Kidney (tissue), 14 donors: Measurements from ENCODE around the gene CERS2. TPM values are rescaled to one million over a fixed set of nuclear protein-coding genes. Genes with fewer than 3 reads are reported as not detected.

ENCODE experiments used
- DNase-seq, 5 donors: peaks; one replicate each; pipeline ENCODE4 v3.0.0-alpha.2; 2013 to 2020
- FAIRE-seq: peaks from 2 replicates; lab custom pipeline; 2012; peaks lifted over from hg19 to GRCh38; lab: Jason Lieb, UNC
- H3K27ac ChIP-seq, 2 donors: one replicate each; pipeline ENCODE4 v1.7.0; 2013; ENCODE audit warnings: low read depth in 2 of 2, low read length in 2 of 2, inconsistent platforms in 1 of 2
- H3K27me3 ChIP-seq: one replicate; pipeline ENCODE4 v1.7.1; 2013; ENCODE audit warnings: low read length, inconsistent platforms; ENCODE audit not compliant: control insufficient read depth, insufficient read depth
- H3K36me3 ChIP-seq, 3 donors: one replicate each; pipeline versions ENCODE4 v1.7.0 to v1.7.1; 2013; ENCODE audit warnings: low read length in 3 of 3, control low read depth in 1 of 3, inconsistent platforms in 1 of 3; ENCODE audit not compliant: insufficient read depth in 3 of 3, control insufficient read depth in 2 of 3
- H3K4me1 ChIP-seq, 3 donors: one replicate each; pipeline versions ENCODE4 v1.7.0 to v1.7.1; 2013; ENCODE audit warnings: low read length in 3 of 3, inconsistent platforms in 1 of 3, low read depth in 1 of 3; ENCODE audit not compliant: control insufficient read depth in 2 of 3, insufficient read depth in 2 of 3
- H3K4me3 ChIP-seq, 3 donors: one replicate each; pipeline versions ENCODE4 v1.7.0 to v1.8.1; 2013; ENCODE audit warnings: low read length in 3 of 3, control low read depth in 1 of 3, inconsistent platforms in 1 of 3
- H3K9ac ChIP-seq, 3 donors: one replicate each; pipeline versions ENCODE4 v1.7.0 to v1.7.1; 2013; ENCODE audit warnings: low read length in 3 of 3, control low read depth in 1 of 3, inconsistent platforms in 1 of 3
- H3K9me3 ChIP-seq, 3 donors: one replicate each; pipeline versions ENCODE4 v1.7.0 to v1.7.1; 2013; ENCODE audit warnings: low read length in 3 of 3, control low read depth in 1 of 3, inconsistent platforms in 1 of 3; ENCODE audit not compliant: control insufficient read depth in 2 of 3, insufficient read depth in 1 of 3
- CTCF ChIP-seq: IDR thresholded peaks from 3 replicates; pipeline ENCODE4 v1.5.1; 2012; ENCODE audit warnings: mild to moderate bottlenecking, moderate library complexity, borderline replicate concordance; ENCODE audit not compliant: insufficient read depth; ENCODE audit errors: extremely low read depth
- intact Hi-C: fragments of 100-400 bp; cut with DNase I; formaldehyde crosslinking; loops from one replicate; pipeline ENCODE4 v1.11.1; 2022
- polyA plus RNA-seq: library from polyadenylated mRNA; stranded (reverse); fragments of 350-450 nt; fragmentation: Illumina TruSeq; extraction: RNeasy Lipid Tissue Mini Kit (QIAGEN cat#74804); gene quantifications from one replicate; pipeline ENCODE4 v1.2.3, GENCODE V29; 2014; ENCODE audit warnings: low read depth, low replicate concordance; ENCODE audit not compliant: insufficient read depth
- total RNA-seq: library from RNA; stranded (reverse); fragmentation: NEBNext Ultra II Directional; extraction: Animal tissue kit (Norgen Biotek cat#: 25700); gene quantifications from one replicate; pipeline ENCODE4 v1.2.1, GENCODE V29; 2021
- donor health status: control.
- donor health status: control.
- donor health status: control.
- donor health status: control.
- donor health status: control.
- donor health status: DM: yes; HTN: yes; CAD: no.
- donor health status: Normal renal cell carcinoma (clear cell type).

The CERS2 gene
- total and polyA plus RNA-seq, 2 donors from 2014 or later, result 258 to 268 TPM

GRCh38 chr1:151009674-151010345 is 35.2 kb upstream of the CERS2 start:
- Histone ChIP-seq H3K9me3 (no peaks in the 10 kb centered on the region), H3K9ac (peak overlapping the region in 1 of 3 donors; percentile 95), H3K27ac (no peak overlapping the region), H3K4me1 (peaks cover 3 to 20% (median 14%) of the 10 kb centered on the region in 3 donors), H3K36me3 (no peaks in the 10 kb centered on the region), H3K27me3 (no peaks in the 10 kb centered on the region), H3K4me3 (peak overlapping the region in 1 of 3 donors; percentile 95)
- no peak for FAIRE-seq
- no peak for DNase-seq
- no peak for TF ChIP-seq CTCF
- intact Hi-C loops, result no loop called here

GRCh38 chr1:151009206-151009587 is 34.6 kb upstream of the CERS2 start:
- no peak for DNase-seq
- no peak for FAIRE-seq
- Histone ChIP-seq H3K27ac (peak overlapping the region; percentile 91 to 95), H3K27me3 (no peaks in the 10 kb centered on the region), H3K9me3 (no peaks in the 10 kb centered on the region), H3K9ac (peak overlapping the region; percentile 89 to 95 (median 94)), H3K4me1 (peaks cover 3 to 20% (median 14%) of the 10 kb centered on the region in 3 donors), H3K4me3 (peak overlapping the region; percentile 81 to 95 (median 95)), H3K36me3 (no peaks in the 10 kb centered on the region)
- intact Hi-C loops, result no loop called here
- TF ChIP-seq CTCF, result no peak

- FAIRE-seq (no peak), DNase-seq (peak; percentile 96 to 99 (median 98))
- no peaks in the 10 kb centered on the region for H3K9me3 ChIP-seq
- no peaks in the 10 kb centered on the region for H3K36me3 ChIP-seq
- intact Hi-C loops, result no loop called here
- TF ChIP-seq CTCF, result no peak
- H3K27me3 ChIP-seq, result no peaks in the 10 kb centered on the region
- H3K9ac ChIP-seq, result peak within 1 kb of the TSS; percentile 89 to 95 (median 94)
- peaks cover 3 to 19% (median 14%) of the 10 kb centered on the region in 3 donors for H3K4me1 ChIP-seq
- H3K4me3 ChIP-seq, result peak within 1 kb of the TSS; percentile 81 to 95 (median 95)
- peak within 1 kb of the TSS; percentile 91 to 95 for H3K27ac ChIP-seq
Measured at GRCh38 chr1:151008244-151009205, 33.9 kb upstream of the CERS2 start, which contains the start of gene PRUNE1. Gene PRUNE1, plus strand, starts transcription at chr1:151008449. Its CDS starts 184 bp downstream, at chr1:151008633.
